Subcutaneous abdominal adipose tissue (tissue), 5 donors: ENCODE data around the gene IL13RA1.
"Not testable (repeated sequence)": the region's sequence is repeated elsewhere in the genome, so short reads cannot be mapped to it uniquely, and the experiment has no call there.

Experiments
- H3K27ac ChIP-seq: one replicate; pipeline ENCODE4 v1.7.0; 2013; ENCODE audit warnings: low read depth, mild to moderate bottlenecking, inconsistent platforms, low read length, moderate library complexity
- H3K27me3 ChIP-seq, 5 donors: one replicate each; pipeline ENCODE4 v1.7.0; 2013; ENCODE audit warnings: low read length in 5 of 5, inconsistent platforms in 1 of 5; ENCODE audit not compliant: control insufficient read depth in 5 of 5, insufficient read depth in 4 of 5
- H3K36me3 ChIP-seq, 5 donors: one replicate each; pipeline ENCODE4 v1.7.0; 2013; ENCODE audit warnings: low read length in 5 of 5; ENCODE audit not compliant: control insufficient read depth in 5 of 5, insufficient read depth in 5 of 5
- H3K4me1 ChIP-seq, 5 donors: one replicate each; pipeline ENCODE4 v1.7.0; 2013; ENCODE audit warnings: low read length in 5 of 5, mild to moderate bottlenecking in 3 of 5, moderate library complexity in 1 of 5; ENCODE audit not compliant: control insufficient read depth in 5 of 5, insufficient read depth in 5 of 5
- H3K4me3 ChIP-seq, 5 donors: one replicate each; pipeline ENCODE4 v1.7.0; 2013; ENCODE audit warnings: low read length in 5 of 5, low read depth in 1 of 5
- H3K9ac ChIP-seq, 5 donors: one replicate each; pipeline ENCODE4 v1.7.0; 2013; ENCODE audit warnings: low read length in 5 of 5, mild to moderate bottlenecking in 4 of 5, moderate library complexity in 3 of 5
- H3K9me3 ChIP-seq, 5 donors: one replicate each; pipeline ENCODE4 v1.7.0; 2013; ENCODE audit warnings: low read length in 5 of 5; ENCODE audit not compliant: control insufficient read depth in 5 of 5
- donor health status: healthy.
- donor health status: healthy.
- donor health status: healthy.
- donor health status: healthy.
- donor health status: healthy.

Gene IL13RA1

GRCh38 chrX:118706681-118707080, 20.7 kb upstream of the IL13RA1 start:
- no peaks in the 10 kb centered on the region for H3K27me3 ChIP-seq
- no peak overlapping the region for H3K4me3 ChIP-seq
- H3K4me1 ChIP-seq = peaks cover 0 to 3% (median 0%) of the 10 kb centered on the region in 5 donors
- no peaks in the 10 kb centered on the region for H3K9me3 ChIP-seq
- no peak overlapping the region for H3K27ac ChIP-seq
- no peaks in the 10 kb centered on the region for H3K36me3 ChIP-seq
- H3K9ac ChIP-seq = no peak overlapping the region

GRCh38 chrX:118714521-118714920, 12.9 kb upstream of the IL13RA1 start:
- Histone ChIP-seq H3K27me3 (no peaks in the 10 kb centered on the region), H3K27ac (no peak overlapping the region), H3K4me1 (peaks cover 0 to 3% (median 0%) of the 10 kb centered on the region in 5 donors), H3K9ac (no peak overlapping the region), H3K4me3 (no peak overlapping the region), H3K36me3 (no peaks in the 10 kb centered on the region), H3K9me3 (no peaks in the 10 kb centered on the region)

GRCh38 chrX:118715917-118716316, 11.5 kb upstream of the IL13RA1 start:
- H3K27ac ChIP-seq, H3K4me1 ChIP-seq, H3K9ac ChIP-seq, H3K9me3 ChIP-seq, H3K27me3 ChIP-seq, H3K36me3 ChIP-seq, H3K4me3 ChIP-seq: not testable (repeated sequence)

- H3K9ac ChIP-seq, H3K27me3 ChIP-seq, H3K27ac ChIP-seq, H3K36me3 ChIP-seq, H3K4me3 ChIP-seq, H3K9me3 ChIP-seq: not testable (repeated sequence)
- peaks cover 0 to 11% (median 0%) of the 10 kb centered on the region in 5 donors for H3K4me1 ChIP-seq
These were observed 10.6 kb upstream of the IL13RA1 start for GRCh38 chrX:118716833-118717232.

- peaks cover 0 to 2% (median 0%) of the 10 kb centered on the region in 5 donors for H3K9me3 ChIP-seq
- peaks cover 0 to 4% (median 0%) of the 10 kb centered on the region in 5 donors for H3K27me3 ChIP-seq
- H3K4me3 ChIP-seq = no peak overlapping the region
- H3K36me3 ChIP-seq = no peaks in the 10 kb centered on the region
- H3K4me1 ChIP-seq = peaks cover 0 to 11% (median 0%) of the 10 kb centered on the region in 5 donors
- no peak overlapping the region for H3K9ac ChIP-seq
- no peak overlapping the region for H3K27ac ChIP-seq
These were observed 9.6 kb upstream of the IL13RA1 start for GRCh38 chrX:118717678-118718391.

- no peak overlapping the region for H3K27ac ChIP-seq
These were observed 8.7 kb upstream of the IL13RA1 start for GRCh38 chrX:118718737-118719136.

GRCh38 chrX:118720058-118720707, 7.2 kb upstream of the IL13RA1 start:
- H3K4me3 ChIP-seq = no peak overlapping the region
- H3K27me3 ChIP-seq = peaks cover 0 to 4% (median 0%) of the 10 kb centered on the region in 5 donors
- peaks cover 0 to 19% (median 7%) of the 10 kb centered on the region in 5 donors for H3K4me1 ChIP-seq
- peaks cover 0 to 2% (median 0%) of the 10 kb centered on the region in 5 donors for H3K9me3 ChIP-seq
- no peaks in the 10 kb centered on the region for H3K36me3 ChIP-seq
- no peak overlapping the region for H3K27ac ChIP-seq
- H3K9ac ChIP-seq = no peak overlapping the region

More at GRCh38 chrX:118718737-118719136, 8.7 kb upstream of the IL13RA1 start:
- H3K4me1 ChIP-seq = peaks cover 0 to 11% (median 0%) of the 10 kb centered on the region in 5 donors
- no peak overlapping the region for H3K4me3 ChIP-seq
- H3K27me3 ChIP-seq = peaks cover 0 to 4% (median 0%) of the 10 kb centered on the region in 5 donors
- no peak overlapping the region for H3K9ac ChIP-seq
- peaks cover 0 to 2% (median 0%) of the 10 kb centered on the region in 5 donors for H3K9me3 ChIP-seq
- no peaks in the 10 kb centered on the region for H3K36me3 ChIP-seq

GRCh38 chrX:118723376-118723775, 4.0 kb upstream of the IL13RA1 start:
- Histone ChIP-seq H3K36me3 (no peaks in the 10 kb centered on the region), H3K4me1 (peaks cover 0 to 36% (median 16%) of the 10 kb centered on the region in 5 donors), H3K9me3 (peaks cover 0 to 2% (median 0%) of the 10 kb centered on the region in 5 donors), H3K4me3 (no peak overlapping the region), H3K9ac (no peak overlapping the region), H3K27ac (no peak overlapping the region), H3K27me3 (peaks cover 0 to 4% (median 0%) of the 10 kb centered on the region in 5 donors)

- Histone ChIP-seq H3K27me3 (peaks cover 0 to 4% (median 0%) of the 10 kb centered on the region in 5 donors), H3K9me3 (peaks cover 0 to 2% (median 0%) of the 10 kb centered on the region in 5 donors), H3K27ac (peak overlapping the region; percentile 89), H3K4me3 (no peak overlapping the region), H3K9ac (no peak overlapping the region), H3K4me1 (peaks cover 0 to 39% (median 19%) of the 10 kb centered on the region in 5 donors), H3K36me3 (no peaks in the 10 kb centered on the region)
These were observed 3.0 kb upstream of the IL13RA1 start for GRCh38 chrX:118724365-118724764.

GRCh38 chrX:118724775-118725174, 2.6 kb upstream of the IL13RA1 start:
- no peaks in the 10 kb centered on the region for H3K36me3 ChIP-seq
- peaks cover 0 to 2% (median 0%) of the 10 kb centered on the region in 5 donors for H3K9me3 ChIP-seq
- no peak overlapping the region for H3K4me3 ChIP-seq
- peaks cover 0 to 4% (median 0%) of the 10 kb centered on the region in 5 donors for H3K27me3 ChIP-seq
- peak overlapping the region; percentile 89 for H3K27ac ChIP-seq
- no peak overlapping the region for H3K9ac ChIP-seq
- peaks cover 0 to 40% (median 20%) of the 10 kb centered on the region in 5 donors for H3K4me1 ChIP-seq
